A549 (cell line): ENCODE data around the gene UROD. TPM values are rescaled to one million over a fixed set of nuclear protein-coding genes. Genes with fewer than 3 reads are reported as not detected.
"Not testable (repeated sequence)": the region's sequence is repeated elsewhere in the genome, so short reads cannot be mapped to it uniquely, and the experiment has no call there.

Experiments used
- ATAC-seq, 2 experiments: fragments of 200-7000 bp in 1 of 2; fragments of >200 bp in 1 of 2; cut with Nextera tagmentation in 1 of 2; cut with Tn5 transposase in 1 of 2; 3 replicates each; pipeline versions ENCODE4 v1.8.0 to v1.9.1; 2018 to 2020; ENCODE audit warnings: mild to moderate bottlenecking in 1 of 2, moderate library complexity in 1 of 2
- CTCF ChIA-PET: fragments of 300-600 bp; sonication (Branson Sonifier 250); formaldehyde crosslinking; extraction: SDS; loops from one replicate; lab custom pipeline; 2021; ENCODE audit warnings: antibody characterized with exemption, inconsistent platforms; lab: Yijun Ruan, JAX
- POLR2A ChIA-PET: fragments of 350-600 bp; formaldehyde crosslinking; extraction: SDS; loops from one replicate; lab custom pipeline; 2021; ENCODE audit warnings: antibody characterized with exemption, inconsistent platforms; lab: Yijun Ruan, JAX
- DNase-seq, 2 experiments: peaks; one replicate each; pipeline versions ENCODE4 v3.0.0 to v3.0.0-alpha.2; 2011 to 2016; ENCODE audit warnings: low read depth in 1 of 2, low spot score in 1 of 2
- FAIRE-seq: peaks from 2 replicates; lab custom pipeline; 2011; peaks lifted over from hg19 to GRCh38; lab: Jason Lieb, UNC
- H3K27ac ChIP-seq, 2 experiments: fragments of >200 bp; sonication (Bioruptor Twin); formaldehyde crosslinking; 3 replicates each; pipeline ENCODE4 v1.5.1; 2016 to 2017
- H3K4me1 ChIP-seq: fragments of >200 bp; sonication (Bioruptor Twin); formaldehyde crosslinking; 3 replicates; pipeline ENCODE4 v1.6.1; 2016
- H3K4me2 ChIP-seq: fragments of >200 bp; sonication (Bioruptor Twin); formaldehyde crosslinking; 3 replicates; pipeline ENCODE4 v1.6.1; 2016
- H3K4me3 ChIP-seq: fragments of >200 bp; sonication (Bioruptor Twin); formaldehyde crosslinking; 3 replicates; pipeline ENCODE4 v1.5.1; 2016
- H3K9me3 ChIP-seq: fragments of >200 bp; sonication (Bioruptor Twin); formaldehyde crosslinking; 3 replicates; pipeline ENCODE4 v1.6.1; 2016
- BHLHE40 ChIP-seq: IDR thresholded peaks from 2 replicates; pipeline ENCODE4 v1.6.1; 2012; ENCODE audit warnings: low read depth, low read length, inconsistent platforms
- CBX2 ChIP-seq: fragments of 200-600 bp; sonication (generic); IDR thresholded peaks from 2 replicates; pipeline ENCODE4 v1.6.1; 2016; ENCODE audit warnings: low read depth, mild to moderate bottlenecking, borderline replicate concordance
- ELK1 ChIP-seq: fragments of 150-350 bp; IDR thresholded peaks from 2 replicates; pipeline ENCODE4 v1.6.1; 2014; ENCODE audit warnings: low read depth, mild to moderate bottlenecking, low read length
- EP300 ChIP-seq, 2 experiments: fragments of >200 bp; sonication (Bioruptor Twin); formaldehyde crosslinking; IDR thresholded peaks; 2 replicates in 1 of 2; 3 replicates in 1 of 2; pipeline ENCODE4 v1.6.1; 2016 to 2017
- ESRRA ChIP-seq: fragments of 150-350 bp; IDR thresholded peaks from 2 replicates; pipeline ENCODE4 v1.6.1; 2014; ENCODE audit warnings: mild to moderate bottlenecking, low read length, borderline replicate concordance
- FOSB ChIP-seq: fragments of 250-450 bp; sonication (Bioruptor Pico); IDR thresholded peaks from 2 replicates; pipeline ENCODE4 v1.5.0; 2020; ENCODE audit warnings: mild to moderate bottlenecking, moderate library complexity
- FOSL2 ChIP-seq, 2 experiments: fragments of 450-650 bp in 1 of 2; fragments of >200 bp in 1 of 2; sonication (Bioruptor Twin) in 1 of 2; formaldehyde crosslinking; IDR thresholded peaks; 2 replicates each; pipeline versions ENCODE4 v1.5.0 to v1.6.1; 2016 to 2020; ENCODE audit warnings: mild to moderate bottlenecking in 1 of 2, moderate library complexity in 1 of 2
- HDAC2 ChIP-seq: fragments of 200-600 bp; sonication (generic); IDR thresholded peaks from 2 replicates; pipeline ENCODE4 v1.6.1; 2016
- HEYL ChIP-seq: fragments of 250-450 bp; sonication (Bioruptor Pico); IDR thresholded peaks from 2 replicates; pipeline ENCODE4 v1.8.0; 2021; ENCODE audit warnings: mild to moderate bottlenecking, moderate library complexity
- HOXA7 ChIP-seq: fragments of 250-450 bp; sonication (Bioruptor Pico); IDR thresholded peaks from 2 replicates; pipeline ENCODE4 v1.5.0; 2020; ENCODE audit warnings: mild to moderate bottlenecking, moderate library complexity
- HOXB5 ChIP-seq: fragments of 250-450 bp; sonication (Bioruptor Pico); IDR thresholded peaks from 2 replicates; pipeline ENCODE4 v1.5.0; 2020; ENCODE audit warnings: mild to moderate bottlenecking, moderate library complexity
- JUNB ChIP-seq: fragments of >200 bp; sonication (Bioruptor Twin); formaldehyde crosslinking; IDR thresholded peaks from 2 replicates; pipeline ENCODE4 v1.6.1; 2016
- KDM5A ChIP-seq: fragments of 200-600 bp; sonication (generic); IDR thresholded peaks from 2 replicates; pipeline ENCODE4 v1.6.1; 2016; ENCODE audit warnings: antibody characterized with exemption, mild to moderate bottlenecking
- POLR2A ChIP-seq: IDR thresholded peaks from 2 replicates; pipeline ENCODE4 v1.6.1; 2012; ENCODE audit warnings: mild to moderate bottlenecking, low read length
- POLR2AphosphoS2 ChIP-seq: conservative IDR thresholded peaks from 2 replicates; pipeline ENCODE4 v1.6.1; 2012; ENCODE audit warnings: low read length, improper control_type of control experiment, inconsistent platforms
- RCOR1 ChIP-seq: fragments of 150-350 bp; IDR thresholded peaks from 2 replicates; pipeline ENCODE4 v1.6.1; 2014; ENCODE audit warnings: antibody characterized with exemption, low read length, low read depth
- SMC3 ChIP-seq: fragments of >200 bp; sonication (Bioruptor Twin); formaldehyde crosslinking; IDR thresholded peaks from 3 replicates; pipeline ENCODE4 v1.6.1; 2018; ENCODE audit warnings: inconsistent platforms
- TP53 ChIP-seq: fragments of 250-450 bp; sonication (Bioruptor Pico); IDR thresholded peaks from 2 replicates; pipeline ENCODE4 v1.5.0; 2021; ENCODE audit warnings: mild to moderate bottlenecking, moderate library complexity
- ZFP36 ChIP-seq: fragments of 450-650 bp; IDR thresholded peaks from 2 replicates; pipeline ENCODE4 v1.6.1; 2014; ENCODE audit warnings: borderline replicate concordance; ENCODE audit not compliant: partially characterized antibody
- ZSCAN20 ChIP-seq: fragments of 250-450 bp; sonication (Bioruptor Pico); IDR thresholded peaks from 2 replicates; pipeline ENCODE4 v1.8.0; 2022; ENCODE audit warnings: mild to moderate bottlenecking, moderate library complexity
- WGBS: methylation state at CpG from one replicate; pipeline ENCODE4 v1.1.6; 2017; ENCODE audit errors: missing lambda C conversion rate; 5-methylcytosine and 5-hydroxymethylcytosine counted together
- polyA plus RNA-seq, 4 experiments: library from polyadenylated mRNA; depleted of rRNA in 3 of 4; stranded (reverse); fragments of >200 nt; fragmentation: RNase III in 1 of 4; extraction: RNeasy Plus Mini Kit Qiagen cat#74134 plus additional on column Dnase treatment in 1 of 4; gene quantifications; 2 replicates in 3 of 4; 3 replicates in 1 of 4; pipeline ENCODE4 v1.2.3, GENCODE V29; 2011 to 2017

Gene UROD
- polyA plus RNA-seq, 2 of the 4 experiments (the other 2 are of a cell fraction) = 57.8 to 59.0 TPM

- POLR2A ChIA-PET = no interaction called here
- WGBS = 70% methylated on average over 4 of the region's 4 CpGs
- H3K27ac ChIP-seq = no peak overlapping the region
- no peak overlapping the region for H3K4me2 ChIP-seq
- no peak for DNase-seq
- TF ChIP-seq FOSL2 (IDR thresholded peaks at IDR 0.05) (no peak), FOSL2 (CRISPR knock-in tag; IDR thresholded peaks at IDR 0.05) (no peak), TP53 (CRISPR knock-in tag) (no peak), HDAC2 (no peak), ESRRA (no peak), HEYL (no peak), ZFP36 (no peak)
- TF ChIP-seq, all 56 proteins: peak for 0
- H3K4me3 ChIP-seq = no peak overlapping the region
- FAIRE-seq = no peak
- H3K9me3 ChIP-seq = no peaks in the 10 kb centered on the region
- no peaks in the 10 kb centered on the region for H3K4me1 ChIP-seq
- no peak for ATAC-seq
- CTCF ChIA-PET = interaction anchor here (1.0 kb wide), 1 partner anchor 44 kb away, joined by 7 read pairs; no protein-coding TSS in a partner anchor
Measured at GRCh38 chr1:44970317-44970716, 41.7 kb upstream of the UROD start.

GRCh38 chr1:44973645-44974044 lies 38.4 kb upstream of the UROD start:
- Histone ChIP-seq H3K9me3 (no peaks in the 10 kb centered on the region), H3K4me3 (no peak overlapping the region), H3K4me2 (no peak overlapping the region), H3K27ac (no peak overlapping the region), H3K4me1 (no peaks in the 10 kb centered on the region)
- 93% methylated on average over 1 of the region's 1 CpG for WGBS
- POLR2A ChIA-PET = no interaction called here
- no peak for FAIRE-seq
- no peak for TF ChIP-seq CBX2
- TF ChIP-seq ELK1 = no peak
- no peak for TF ChIP-seq BHLHE40
- no peak for TF ChIP-seq FOSL2 (IDR thresholded peaks at IDR 0.05)
- TF ChIP-seq FOSL2 (CRISPR knock-in tag; IDR thresholded peaks at IDR 0.05) = no peak
- TF ChIP-seq SMC3 = no peak
- TF ChIP-seq RCOR1 = no peak
- no peak for TF ChIP-seq KDM5A
- TF ChIP-seq TP53 (CRISPR knock-in tag) = no peak
- TF ChIP-seq HOXA7 (CRISPR knock-in tag) = no peak
- no peak for TF ChIP-seq ZSCAN20
- TF ChIP-seq POLR2A = no peak
- ATAC-seq = no peak
- CTCF ChIA-PET = no interaction called here
- DNase-seq = no peak

GRCh38 chr1:44976252-44976651 lies 35.8 kb upstream of the UROD start:
- Histone ChIP-seq H3K27ac (no peak overlapping the region), H3K4me3 (no peak overlapping the region), H3K4me2 (no peak overlapping the region), H3K9me3 (no peaks in the 10 kb centered on the region), H3K4me1 (no peaks in the 10 kb centered on the region)
- 86% methylated on average over 2 of the region's 2 CpGs for WGBS
- no peak for DNase-seq
- TF ChIP-seq JUNB = no peak
- ATAC-seq = no peak
- ChIA-PET CTCF (interaction anchor here (0.5 kb wide), 1 partner anchor 379 kb away, joined by 3 read pairs; no protein-coding TSS in a partner anchor), POLR2A (no interaction called here)
- FAIRE-seq = no peak

GRCh38 chr1:44977372-44977771 lies 34.7 kb upstream of the UROD start:
- WGBS = 72% methylated on average over 4 of the region's 4 CpGs
- FAIRE-seq, H3K4me2 ChIP-seq, ATAC-seq, H3K27ac ChIP-seq, H3K9me3 ChIP-seq, CTCF ChIA-PET, H3K4me3 ChIP-seq, DNase-seq, POLR2A ChIA-PET, H3K4me1 ChIP-seq: not testable (repeated sequence)

- ChIA-PET POLR2A (interaction anchor here (0.7 to 2.0 kb wide), 4 partner anchors 26 to 317 kb away, joined by 3 to 9 read pairs (median 4); partner anchors contain the start of genes HECTD3, PLK3 and UROD), CTCF (interaction anchor here (0.9 to 1.3 kb wide), 5 partner anchors 25 to 531 kb away, joined by 3 to 5 read pairs (median 3); no protein-coding TSS in a partner anchor)
- WGBS = 7% methylated on average over 18 of the region's 19 CpGs
- peak overlapping the region; percentile 93 for H3K4me2 ChIP-seq
- H3K9me3 ChIP-seq = no peaks in the 10 kb centered on the region
- H3K4me3 ChIP-seq = peak overlapping the region; percentile 74
- ATAC-seq (peak; percentile 27 to 33; a peak in 3 of 6 replicates), DNase-seq (no peak), FAIRE-seq (no peak)
- TF ChIP-seq ZSCAN20 = no peak
- TF ChIP-seq HOXB5 (CRISPR knock-in tag) = no peak
- no peak for TF ChIP-seq POLR2AphosphoS2
- no peak for TF ChIP-seq RCOR1
- no peak for TF ChIP-seq FOSB (CRISPR knock-in tag)
- TF ChIP-seq ZFP36 = no peak
- no peak for TF ChIP-seq EP300 (IDR thresholded peaks at IDR 0.05)
- peaks cover 8% of the 10 kb centered on the region; the same call in 2 of the 3 replicates for H3K4me1 ChIP-seq
- H3K27ac ChIP-seq = peak overlapping the region; percentile 81 to 92
Measured at GRCh38 chr1:44985747-44986359, 26.2 kb upstream of the UROD start.
